K562 (cell line): ENCODE data around the gene ERCC4. TPM values are rescaled to one million over a fixed set of nuclear protein-coding genes. Genes with fewer than 3 reads are reported as not detected.

Experiments
- ATAC-seq: fragments of 200-7000 bp; cut with Tn5 transposase; 3 replicates; pipeline ENCODE4 v1.9.1; 2020; ENCODE audit warnings: moderate library complexity
- BruUV-seq: library from RNA; stranded (reverse); fragments of 400-500 nt; replicated peaks from 2 replicates; lab custom pipeline; 2021; lab: Mats Ljungman, UMichigan
- CTCF ChIA-PET: fragments of 300-600 bp; formaldehyde crosslinking; extraction: SDS; loops from one replicate; lab custom pipeline; 2021; ENCODE audit warnings: low intra/inter-chr PET ratio; lab: Yijun Ruan, JAX
- POLR2A ChIA-PET: fragments of 300-600, 350-650 bp; sonication (Branson Sonifier 250); formaldehyde crosslinking; extraction: SDS; loops from one replicate; lab custom pipeline; 2021; ENCODE audit warnings: antibody characterized with exemption, inconsistent platforms; lab: Yijun Ruan, JAX
- DNase-seq, 4 experiments: peaks; one replicate each; pipeline versions ENCODE4 v3.0.0 to v3.0.0-alpha.2; 2011 to 2018; ENCODE audit warnings: low spot score in 3 of 4, mixed read lengths in 3 of 4; ENCODE audit errors: extremely low read depth in 1 of 4
- FAIRE-seq: peaks from 2 replicates; lab custom pipeline; 2011; peaks lifted over from hg19 to GRCh38; lab: Jason Lieb, UNC
- H2AFZ ChIP-seq: 2 replicates; pipeline ENCODE4 v1.6.0; 2011; ENCODE audit warnings: low read depth, low read length, control low read depth, inconsistent platforms
- H3K27ac ChIP-seq: fragments of 200-600 bp; 3 replicates; pipeline ENCODE4 v1.8.0; 2011; ENCODE audit warnings: low read depth, mild to moderate bottlenecking, control low read depth, inconsistent platforms, low read length, moderate library complexity, mixed read lengths; ENCODE audit errors: extremely low read depth
- H3K27me3 ChIP-seq, 2 experiments: fragments of 300-600 bp in 1 of 2; 2 replicates in 1 of 2; 3 replicates in 1 of 2; pipeline versions ENCODE4 v1.6.0 to v1.8.0; 2011; ENCODE audit warnings: inconsistent platforms in 2 of 2, low read length in 2 of 2, mild to moderate bottlenecking in 1 of 2, mixed read lengths in 1 of 2, moderate library complexity in 1 of 2; ENCODE audit not compliant: control insufficient read depth in 2 of 2, insufficient read depth in 2 of 2
- H3K36me3 ChIP-seq: fragments of 300-600 bp; 3 replicates; pipeline ENCODE4 v1.8.0; 2011; ENCODE audit warnings: mild to moderate bottlenecking, low read length, inconsistent platforms; ENCODE audit not compliant: control insufficient read depth, insufficient read depth
- H3K4me1 ChIP-seq, 2 experiments: fragments of 200-600 bp in 1 of 2; replicated peaks in 1 of 2; 2 replicates in 1 of 2; 3 replicates in 1 of 2; pipeline versions ENCODE4 v1.5.1 to v1.8.0; 2011; ENCODE audit warnings: inconsistent platforms in 2 of 2, low read length in 2 of 2, mild to moderate bottlenecking in 1 of 2, mixed read lengths in 1 of 2, moderate library complexity in 1 of 2; ENCODE audit not compliant: control insufficient read depth in 2 of 2, insufficient read depth in 2 of 2
- H3K4me2 ChIP-seq: 2 replicates; pipeline ENCODE4 v1.6.1; 2011; ENCODE audit warnings: low read length, control low read depth, inconsistent platforms, mixed read lengths; ENCODE audit not compliant: insufficient read depth
- H3K4me3 ChIP-seq: fragments of 200-600 bp; sonication (generic), shearing (Covaris generic); 2 replicates; pipeline ENCODE4 v1.5.1; 2016; ENCODE audit warnings: control low read depth, inconsistent platforms
- H3K79me2 ChIP-seq: fragments of 200-600 bp; 3 replicates; pipeline ENCODE4 v1.8.0; 2011; ENCODE audit warnings: low read length, inconsistent platforms; ENCODE audit not compliant: control insufficient read depth, insufficient read depth
- H3K9ac ChIP-seq, 2 experiments: 2 replicates each; pipeline versions ENCODE4 v1.6.0 to v1.6.1; 2011; ENCODE audit warnings: low read depth in 2 of 2, low read length in 2 of 2, control low read depth in 1 of 2, inconsistent platforms in 1 of 2, mild to moderate bottlenecking in 1 of 2, mixed read lengths in 1 of 2; ENCODE audit not compliant: insufficient read depth in 1 of 2
- H3K9me1 ChIP-seq: one replicate; pipeline ENCODE4 v1.6.0; 2011; ENCODE audit warnings: inconsistent platforms, mild to moderate bottlenecking, low read length, moderate library complexity; ENCODE audit not compliant: control insufficient read depth, insufficient read depth
- H3K9me3 ChIP-seq: replicated peaks from 2 replicates; pipeline ENCODE4 v1.5.1; 2011; ENCODE audit warnings: low read depth, low read length, inconsistent platforms; ENCODE audit not compliant: control insufficient read depth, insufficient read depth
- H4K20me1 ChIP-seq: replicated peaks from 2 replicates; pipeline ENCODE4 v1.6.1; 2011; ENCODE audit warnings: low read length, inconsistent platforms, mixed read lengths; ENCODE audit not compliant: control insufficient read depth, insufficient read depth
- BRF2 ChIP-seq: IDR thresholded peaks from 3 replicates; pipeline ENCODE4 v1.6.1; 2011; ENCODE audit warnings: borderline replicate concordance, mild to moderate bottlenecking; ENCODE audit not compliant: insufficient read length, insufficient read depth
- CREBBP ChIP-seq: IDR thresholded peaks from one replicate; pipeline ENCODE4 v1.6.1; 2012; ENCODE audit warnings: low read depth, mild to moderate bottlenecking, control low read depth, inconsistent platforms, low read length
- FOXK1 ChIP-seq: sonication (generic); formaldehyde crosslinking; IDR thresholded peaks from 2 replicates; pipeline ENCODE4 v1.8.0; 2022; ENCODE audit warnings: missing genetic modification reagents, mild to moderate bottlenecking, borderline replicate concordance
- HDAC2 ChIP-seq: fragments of 450-650 bp; IDR thresholded peaks from 2 replicates; pipeline ENCODE4 v1.6.1; 2016; ENCODE audit warnings: mild to moderate bottlenecking
- IRF2 ChIP-seq: sonication (generic); formaldehyde crosslinking; IDR thresholded peaks from 2 replicates; pipeline ENCODE4 v1.8.1; 2022; ENCODE audit warnings: mild to moderate bottlenecking, missing genetic modification reagents
- PTRF ChIP-seq: fragments of 450-650 bp; IDR thresholded peaks from 2 replicates; pipeline ENCODE4 v1.6.1; 2016; ENCODE audit warnings: mild to moderate bottlenecking, missing genetic modification characterization, missing compliant biosample characterization
- SRSF7 ChIP-seq: fragments of 200-400 bp; formaldehyde crosslinking; optimal IDR thresholded peaks from 2 replicates; pipeline ENCODE3; 2017; ENCODE audit warnings: mild to moderate bottlenecking, low read depth, low read length
- TBP ChIP-seq: optimal IDR thresholded peaks from 2 replicates; pipeline ENCODE3; 2011; ENCODE audit warnings: low read depth, low read length, improper control_type of control experiment
- XRCC5 ChIP-seq: fragments of 200-400 bp; formaldehyde crosslinking; IDR thresholded peaks from 2 replicates; pipeline ENCODE4 v1.6.1; 2017; ENCODE audit warnings: low read depth, mild to moderate bottlenecking, low read length
- ZNF174 ChIP-seq: fragments of 250-450 bp; sonication (Bioruptor Pico); IDR thresholded peaks from 2 replicates; pipeline ENCODE4 v1.4.0; 2020; ENCODE audit warnings: mild to moderate bottlenecking
- ZNF277 ChIP-seq: fragments of 250-450 bp; sonication (Bioruptor Pico); IDR thresholded peaks from 2 replicates; pipeline ENCODE4 v1.8.0; 2022; ENCODE audit warnings: inconsistent platforms, mild to moderate bottlenecking, moderate library complexity, borderline replicate concordance
- ZNF347 ChIP-seq: fragments of 450-650 bp; formaldehyde crosslinking; IDR thresholded peaks from 2 replicates; pipeline ENCODE4 v1.4.0; 2020; ENCODE audit warnings: low read depth, mild to moderate bottlenecking, moderate library complexity
- ZNF354B ChIP-seq: fragments of 250-450 bp; sonication (Bioruptor Pico); IDR thresholded peaks from 2 replicates; pipeline ENCODE4 v1.4.0; 2020
- WGBS: fragments of 100-300 bp; shearing (Covaris generic); methylation state at CpG from one replicate; pipeline ENCODE4 v1.1.6; 2016; ENCODE audit warnings: low coverage, mixed read lengths; ENCODE audit not compliant: insufficient coverage; ENCODE audit errors: missing lambda C conversion rate; 5-methylcytosine and 5-hydroxymethylcytosine counted together
- in situ Hi-C: fragments of 300-500 bp; cut with MboI; formaldehyde crosslinking; loops from 4 replicates; pipeline ENCODE4 v1.15.0; 2018; ENCODE audit warnings: inconsistent platforms, mixed read lengths
- intact Hi-C: fragments of 100-400 bp; cut with micrococcal nuclease; formaldehyde crosslinking; loops from 2 replicates; pipeline ENCODE4 v1.14.2; 2022
- polyA plus RNA-seq, 8 experiments: library from polyadenylated mRNA; depleted of rRNA in 4 of 8; stranded (reverse) in 5 of 8; unstranded in 3 of 8; fragments of >200 nt; fragmentation: Nextera tagmentation in 2 of 8; fragmentation: Illumina TruSeq in 1 of 8; extraction: Ambion mirVana in 2 of 8; extraction: Trizol in 1 of 8; gene quantifications; 2 replicates each; pipeline versions ENCODE4 v1.2.1 to v1.2.3, GENCODE V29; 2011 to 2014; ENCODE audit warnings: inconsistent platforms in 1 of 8, missing spikeins in 1 of 8
- total RNA-seq, 7 experiments: library from RNA; depleted of rRNA in 6 of 7; stranded (reverse); fragments of >200 nt in 6 of 7; fragmentation: Illumina TruSeq in 2 of 7; extraction: Trizol in 2 of 7; gene quantifications; 2 replicates each; pipeline versions ENCODE4 v1.2.1 to v1.2.3, GENCODE V29; 2011 to 2021; ENCODE audit warnings: low replicate concordance in 1 of 7
- TF ChIP-seq, protein P1 (sequence below): fragments of 450-650 bp; IDR thresholded peaks from 2 replicates; pipeline ENCODE4 v1.6.1; 2018; ENCODE audit not compliant: partially characterized antibody

The ERCC4 gene
- total and polyA plus RNA-seq, 9 of the 15 experiments (the other 6 are each of a cell fraction or from before 2014, with no cell fraction given), result 3.7 to 10.5 (median 6.0) TPM

DNA sequence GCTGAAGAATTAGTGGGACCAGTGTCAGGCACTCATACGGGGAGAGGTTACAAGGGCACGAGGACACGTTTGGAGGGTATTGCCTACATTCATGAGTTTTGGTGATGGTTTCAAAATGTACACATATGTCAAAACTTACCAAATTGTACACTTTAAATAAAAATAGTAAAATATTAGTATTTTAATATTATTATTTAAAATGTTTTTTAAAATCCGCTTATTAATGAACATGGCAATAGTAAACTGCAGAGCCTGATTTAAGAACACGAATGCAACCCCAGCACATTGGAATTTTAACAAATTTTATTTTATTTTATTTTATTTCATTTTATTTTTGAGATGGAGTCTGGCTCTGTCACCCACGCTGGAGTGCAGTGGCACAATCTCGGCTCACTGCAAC lies 10.9 kb upstream of the ERCC4 start (continued):
- no peak for TF ChIP-seq IRF2
- TF ChIP-seq ZNF174, result no peak
- TF ChIP-seq ZNF354B, result no peak
- TF ChIP-seq, protein P1, sequence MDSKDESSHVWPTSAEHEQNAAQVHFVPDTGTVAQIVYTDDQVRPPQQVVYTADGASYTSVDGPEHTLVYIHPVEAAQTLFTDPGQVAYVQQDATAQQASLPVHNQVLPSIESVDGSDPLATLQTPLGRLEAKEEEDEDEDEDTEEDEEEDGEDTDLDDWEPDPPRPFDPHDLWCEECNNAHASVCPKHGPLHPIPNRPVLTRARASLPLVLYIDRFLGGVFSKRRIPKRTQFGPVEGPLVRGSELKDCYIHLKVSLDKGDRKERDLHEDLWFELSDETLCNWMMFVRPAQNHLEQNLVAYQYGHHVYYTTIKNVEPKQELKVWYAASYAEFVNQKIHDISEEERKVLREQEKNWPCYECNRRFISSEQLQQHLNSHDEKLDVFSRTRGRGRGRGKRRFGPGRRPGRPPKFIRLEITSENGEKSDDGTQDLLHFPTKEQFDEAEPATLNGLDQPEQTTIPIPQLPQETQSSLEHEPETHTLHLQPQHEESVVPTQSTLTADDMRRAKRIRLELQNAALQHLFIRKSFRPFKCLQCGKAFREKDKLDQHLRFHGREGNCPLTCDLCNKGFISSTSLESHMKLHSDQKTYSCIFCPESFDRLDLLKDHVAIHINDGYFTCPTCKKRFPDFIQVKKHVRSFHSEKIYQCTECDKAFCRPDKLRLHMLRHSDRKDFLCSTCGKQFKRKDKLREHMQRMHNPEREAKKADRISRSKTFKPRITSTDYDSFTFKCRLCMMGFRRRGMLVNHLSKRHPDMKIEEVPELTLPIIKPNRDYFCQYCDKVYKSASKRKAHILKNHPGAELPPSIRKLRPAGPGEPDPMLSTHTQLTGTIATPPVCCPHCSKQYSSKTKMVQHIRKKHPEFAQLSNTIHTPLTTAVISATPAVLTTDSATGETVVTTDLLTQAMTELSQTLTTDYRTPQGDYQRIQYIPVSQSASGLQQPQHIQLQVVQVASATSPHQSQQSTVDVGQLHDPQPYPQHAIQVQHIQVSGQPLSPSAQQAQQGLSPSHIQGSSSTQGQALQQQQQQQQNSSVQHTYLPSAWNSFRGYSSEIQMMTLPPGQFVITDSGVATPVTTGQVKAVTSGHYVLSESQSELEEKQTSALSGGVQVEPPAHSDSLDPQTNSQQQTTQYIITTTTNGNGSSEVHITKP, result no peak
- no peak for TF ChIP-seq HDAC2
- no peak for TF ChIP-seq CREBBP

- in situ Hi-C loops, result no loop called here
- H3K4me3 ChIP-seq, result no peak overlapping the region
- WGBS, result 3% methylated on average over 3 of the region's 3 CpGs
- no peaks in the 10 kb centered on the region for H3K9me3 ChIP-seq
- DNase-seq (no peak), ATAC-seq (no peak), FAIRE-seq (no peak)
- H3K4me2 ChIP-seq, result no peak overlapping the region
- BruUV-seq, result no TSS peak
- no peak overlapping the region for H3K27ac ChIP-seq
- intact Hi-C loops, result no loop called here
- H3K9ac ChIP-seq, result no peak overlapping the region
- TF ChIP-seq TBP (no peak), ZNF347 (CRISPR knock-in tag) (no peak), BRF2 (no peak), XRCC5 (no peak), FOXK1 (CRISPR knock-in tag) (no peak), PTRF (tag) (no peak), SRSF7 (no peak), ZNF277 (CRISPR knock-in tag) (no peak)
- H3K36me3 ChIP-seq, result no peaks in the 10 kb centered on the region
- ChIA-PET POLR2A (no interaction called here), CTCF (no interaction called here)
- no peaks in the 10 kb centered on the region for H3K9me1 ChIP-seq
- H2AFZ ChIP-seq, result no peak overlapping the region
- no peaks in the 10 kb centered on the region for H3K79me2 ChIP-seq
- peaks cover 3 to 24% of the 10 kb centered on the region in 2 experiments; a peak in 3 of 5 replicates for H3K27me3 ChIP-seq
- H3K4me1 ChIP-seq, result no peaks in the 10 kb centered on the region
- H4K20me1 ChIP-seq, result no peaks in the 10 kb centered on the region
Observed at GRCh38 chr16:13909872-13910303, 10.1 kb upstream of the ERCC4 start.
